Cardiac fibroblast (primary cell): ENCODE data around the gene DAP3.

Experiments
- DNase-seq, 2 donors: peaks; one replicate each; pipeline versions ENCODE4 v3.0.0 to v3.0.0-alpha.2; 2010; ENCODE audit warnings: low read depth in 2 of 2
- H3K4me3 ChIP-seq, 2 donors: replicated peaks in 1 of 2; 1 replicate in 1 of 2; 2 replicates in 1 of 2; pipeline ENCODE4 v1.5.1; 2011; ENCODE audit warnings: low read depth in 2 of 2, low read length in 2 of 2, mild to moderate bottlenecking in 2 of 2, moderate library complexity in 1 of 2
- TF ChIP-seq, protein P1 (sequence below): IDR thresholded peaks from one replicate; pipeline ENCODE4 v1.5.1; 2011; ENCODE audit warnings: low read depth, mild to moderate bottlenecking, low read length, inconsistent platforms

DAP3 gene

DNA sequence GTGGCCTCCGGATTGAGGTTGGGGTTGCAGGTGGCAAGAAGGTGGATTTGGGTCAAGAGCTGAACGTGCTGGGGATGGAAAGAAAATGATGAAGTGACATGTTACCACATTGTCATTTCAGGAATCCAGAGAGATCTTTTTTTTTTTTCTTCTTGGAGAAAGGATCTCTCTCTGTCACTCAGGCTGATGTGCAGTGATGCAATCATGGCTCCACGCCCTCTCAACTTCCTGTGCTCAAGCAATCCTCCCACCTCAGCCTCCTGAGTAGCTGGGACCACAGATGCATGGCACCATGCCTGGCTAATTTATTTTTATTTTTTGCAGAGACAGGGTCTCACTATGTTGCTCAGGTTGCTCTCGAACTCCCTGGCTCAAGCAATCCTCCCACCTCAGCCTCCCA, 87.5 kb downstream of the DAP3 start:
- peak; percentile 25 to 41 for DNase-seq
- TF ChIP-seq, protein P1, sequence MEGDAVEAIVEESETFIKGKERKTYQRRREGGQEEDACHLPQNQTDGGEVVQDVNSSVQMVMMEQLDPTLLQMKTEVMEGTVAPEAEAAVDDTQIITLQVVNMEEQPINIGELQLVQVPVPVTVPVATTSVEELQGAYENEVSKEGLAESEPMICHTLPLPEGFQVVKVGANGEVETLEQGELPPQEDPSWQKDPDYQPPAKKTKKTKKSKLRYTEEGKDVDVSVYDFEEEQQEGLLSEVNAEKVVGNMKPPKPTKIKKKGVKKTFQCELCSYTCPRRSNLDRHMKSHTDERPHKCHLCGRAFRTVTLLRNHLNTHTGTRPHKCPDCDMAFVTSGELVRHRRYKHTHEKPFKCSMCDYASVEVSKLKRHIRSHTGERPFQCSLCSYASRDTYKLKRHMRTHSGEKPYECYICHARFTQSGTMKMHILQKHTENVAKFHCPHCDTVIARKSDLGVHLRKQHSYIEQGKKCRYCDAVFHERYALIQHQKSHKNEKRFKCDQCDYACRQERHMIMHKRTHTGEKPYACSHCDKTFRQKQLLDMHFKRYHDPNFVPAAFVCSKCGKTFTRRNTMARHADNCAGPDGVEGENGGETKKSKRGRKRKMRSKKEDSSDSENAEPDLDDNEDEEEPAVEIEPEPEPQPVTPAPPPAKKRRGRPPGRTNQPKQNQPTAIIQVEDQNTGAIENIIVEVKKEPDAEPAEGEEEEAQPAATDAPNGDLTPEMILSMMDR, result no peak
- H3K4me3 ChIP-seq, result no peak overlapping the region

DNA sequence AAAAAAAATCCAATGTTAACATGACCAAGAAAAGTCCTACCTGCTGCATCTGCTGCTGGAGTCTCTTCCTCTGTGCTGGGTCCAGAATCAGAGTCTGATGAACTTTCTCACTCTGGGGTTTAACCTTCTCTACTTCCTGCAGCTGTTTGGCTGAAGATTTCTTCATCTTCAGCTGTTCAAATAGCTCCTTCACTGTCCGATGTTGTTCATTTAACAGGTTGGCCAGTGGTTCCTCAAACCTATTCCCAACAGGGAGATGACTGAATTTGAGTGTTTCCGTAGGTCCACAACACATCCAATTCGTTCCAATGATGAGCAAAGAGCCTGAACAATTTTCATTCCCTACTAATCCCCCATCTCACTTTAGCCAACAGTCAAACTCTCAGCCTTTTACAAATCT, 88.7 kb downstream of the DAP3 start:
- H3K4me3 ChIP-seq, result no peak overlapping the region
- TF ChIP-seq, protein P1, result no peak
- DNase-seq, result no peak
